GM19467 (cell line): ENCODE measurements around the gene ZBTB40.

ENCODE experiments used
- ATAC-seq: cut with Tn5 transposase; IDR thresholded peaks from one replicate; pipeline ENCODE4 v1.9.1; 2021; ENCODE audit warnings: mild to moderate bottlenecking, moderate library complexity; ENCODE audit not compliant: unreplicated experiment

Gene ZBTB40

DNA sequence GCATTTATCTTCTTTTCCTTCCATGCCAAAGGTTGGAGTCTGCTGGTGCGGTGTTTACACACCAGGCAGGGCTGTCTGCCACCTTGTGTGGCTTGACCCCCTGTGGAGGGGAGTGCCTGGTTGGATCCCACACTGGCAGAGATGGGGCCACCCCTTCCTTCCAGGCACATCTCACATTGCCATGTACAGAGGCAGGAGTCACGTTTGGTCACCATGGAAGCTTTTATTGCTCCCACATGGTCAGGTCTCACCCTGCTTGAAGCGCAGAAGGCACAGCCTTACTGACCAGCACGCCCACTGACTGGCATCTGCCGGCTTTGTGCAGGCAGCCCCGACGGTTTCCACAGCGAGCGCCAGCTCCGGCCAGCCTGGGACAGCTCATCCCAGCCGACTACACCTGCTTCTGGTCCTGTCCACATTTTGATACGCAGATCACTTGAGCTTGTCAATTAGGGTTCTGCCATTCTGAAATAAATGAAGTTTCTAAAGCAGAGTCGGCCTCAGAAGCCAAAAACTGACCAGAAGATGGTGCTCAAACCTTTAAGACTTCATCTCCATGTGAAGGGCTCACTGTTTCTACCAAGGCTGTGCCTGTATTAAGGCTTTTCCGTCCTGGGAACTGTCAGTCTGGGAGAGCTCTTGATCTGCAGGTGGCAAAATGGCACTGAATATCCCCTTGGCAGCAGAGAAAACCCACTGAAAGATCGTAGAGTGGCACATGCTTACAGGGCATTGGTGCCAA, 76.1 kb downstream of the ZBTB40 start:
- no peak for ATAC-seq

- ATAC-seq = no peak
These were observed 76.8 kb downstream of the ZBTB40 start for GRCh38 chr1:22528451-22528850.

- ATAC-seq = no peak
These were observed 78.4 kb downstream of the ZBTB40 start for GRCh38 chr1:22529901-22530621.

DNA sequence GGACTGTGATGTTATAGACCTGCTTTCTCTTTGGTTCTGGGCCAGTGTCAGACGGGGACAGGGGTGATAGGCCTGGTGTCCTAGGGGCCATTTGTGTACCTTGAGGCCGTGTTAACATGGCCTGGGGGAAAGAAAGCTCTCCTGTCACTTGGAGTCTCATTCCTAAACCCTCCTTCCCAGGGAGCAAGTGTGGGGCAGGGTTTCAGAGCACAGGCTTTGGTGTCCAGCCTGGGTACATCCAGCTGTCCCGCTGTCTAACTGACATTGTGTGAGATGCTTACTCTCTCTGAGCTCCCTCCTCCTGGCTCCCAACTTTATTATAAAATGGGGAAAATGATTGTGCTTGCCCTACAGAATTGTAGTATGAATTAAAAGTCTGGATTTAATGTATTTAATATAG, 79.1 kb downstream of the ZBTB40 start:
- no peak for ATAC-seq

DNA sequence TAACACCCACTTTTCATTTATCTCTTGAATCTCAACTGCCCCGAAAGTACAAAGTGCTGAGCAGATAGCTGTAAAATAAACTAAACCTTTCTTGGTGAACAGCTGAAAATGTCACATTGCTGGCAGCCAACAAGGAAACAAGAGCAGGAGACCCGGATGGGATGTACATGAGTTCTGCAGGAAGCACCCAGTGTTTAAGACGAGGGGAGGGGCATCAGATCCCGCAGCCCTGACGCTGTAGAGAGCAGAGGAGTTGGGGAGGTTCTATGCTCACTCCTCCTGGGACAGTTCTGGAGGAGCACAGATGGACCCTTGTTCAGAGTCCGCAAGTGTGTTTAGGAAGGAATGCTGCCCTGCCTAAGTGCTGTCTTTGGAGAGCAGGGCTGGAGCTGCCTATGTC, 79.6 kb downstream of the ZBTB40 start:
- no peak for ATAC-seq

- no peak for ATAC-seq
These were observed 81.7 kb downstream of the ZBTB40 start for GRCh38 chr1:22533244-22533895.

DNA sequence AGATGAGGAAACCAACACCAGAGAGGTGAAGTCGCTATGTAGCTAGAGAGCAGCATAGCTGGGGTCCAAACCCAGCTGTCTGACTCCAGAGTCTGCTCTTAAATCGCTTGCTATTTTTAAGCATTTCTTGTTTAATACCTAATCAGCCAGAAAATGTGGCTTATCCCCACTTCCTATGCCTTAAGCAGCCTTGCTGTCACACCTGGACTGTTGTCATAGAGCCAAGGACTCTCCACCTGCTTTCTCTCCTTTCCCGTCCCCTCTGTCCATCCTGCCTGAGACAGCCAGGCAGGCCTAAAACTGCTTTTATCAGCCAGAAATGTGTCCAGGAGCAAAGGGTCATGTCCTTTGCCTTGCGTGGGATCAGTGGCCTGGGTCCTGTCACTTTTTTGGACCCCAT, 83.3 kb downstream of the ZBTB40 start:
- ATAC-seq = no peak

- ATAC-seq = no peak
These were observed 83.7 kb downstream of the ZBTB40 start for GRCh38 chr1:22535399-22535798.

DNA sequence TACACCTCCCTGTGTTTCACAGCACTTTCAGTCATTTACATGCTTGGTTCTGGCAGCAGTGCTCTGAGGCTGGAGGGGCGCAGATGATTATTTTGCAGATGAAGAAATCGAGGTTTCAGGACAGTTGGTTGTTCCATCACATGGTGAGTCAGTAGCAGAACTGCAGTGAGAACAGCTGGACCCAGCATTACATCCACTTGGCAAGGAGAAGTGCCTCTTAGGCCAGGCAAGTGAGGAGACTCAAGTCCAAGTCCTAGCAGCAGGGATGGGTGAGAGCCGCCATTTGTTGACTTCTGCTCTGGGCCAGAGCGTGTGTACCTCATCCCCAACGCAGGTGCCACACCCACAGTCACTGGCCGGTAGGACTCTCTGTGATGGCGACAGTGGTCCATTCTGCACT, 84.9 kb downstream of the ZBTB40 start:
- ATAC-seq = no peak

DNA sequence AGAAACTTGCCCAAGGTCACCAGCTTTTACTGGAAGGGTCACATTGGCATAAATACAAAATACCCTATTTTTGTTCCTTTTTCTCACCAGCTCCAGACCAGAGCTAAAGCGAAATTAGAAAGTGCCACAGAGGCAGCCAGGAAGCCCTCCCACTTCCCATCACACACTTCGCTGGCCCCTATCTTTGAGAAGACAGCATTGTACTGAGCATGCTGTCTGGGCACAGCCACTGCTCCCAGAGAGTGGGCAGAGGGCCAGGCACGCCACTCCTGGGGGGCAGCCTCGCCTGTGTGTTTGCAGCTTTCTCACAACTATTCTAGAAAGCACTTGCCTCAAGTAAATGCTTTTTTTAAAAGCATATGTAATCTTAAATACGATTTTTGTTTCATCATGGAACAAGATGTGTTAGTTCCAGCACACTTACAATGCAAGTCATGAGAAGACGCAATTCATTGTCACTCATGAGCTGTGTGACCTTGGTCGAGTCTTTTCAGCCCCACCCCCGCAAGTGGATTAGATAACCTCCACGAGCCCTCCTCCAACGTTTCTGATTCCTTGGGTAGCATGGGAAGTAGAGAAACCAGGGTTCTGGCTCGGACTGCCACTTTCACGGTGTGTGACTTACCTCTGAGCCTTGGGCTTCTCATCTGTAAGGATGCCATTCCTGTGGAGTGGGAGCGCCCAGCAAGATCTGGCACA, 85.9 kb downstream of the ZBTB40 start:
- ATAC-seq = no peak

DNA sequence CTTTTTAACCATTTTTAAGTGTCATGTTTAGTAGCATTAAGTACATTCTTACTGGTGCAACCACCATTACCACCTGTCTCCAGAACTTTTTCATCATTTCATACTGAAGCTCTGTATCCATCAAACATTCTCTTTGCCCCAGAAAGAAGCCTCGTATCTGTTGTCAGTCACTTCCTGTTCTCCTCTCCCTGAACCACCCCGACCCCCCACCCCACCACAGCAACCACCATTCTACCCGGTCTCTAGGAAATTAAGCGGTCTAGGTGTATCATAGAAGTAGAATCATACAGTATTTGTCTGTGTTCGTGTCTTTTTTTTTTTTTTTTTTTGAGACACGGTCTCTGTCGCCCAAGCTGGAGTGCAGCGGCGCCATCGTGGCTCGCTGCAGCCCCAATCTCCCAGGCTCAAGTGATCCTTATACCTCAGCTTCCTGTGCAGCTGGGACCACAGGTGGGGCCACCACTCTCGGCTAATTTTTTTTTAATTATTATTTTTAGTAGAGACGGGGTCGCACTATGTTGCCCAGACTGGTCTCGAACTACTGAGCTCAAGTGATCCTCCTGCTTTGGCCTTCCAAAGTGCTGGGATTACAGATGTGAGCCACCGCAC, 88.0 kb downstream of the ZBTB40 start:
- ATAC-seq = no peak

GRCh38 chr1:22540337-22540736, 88.7 kb downstream of the ZBTB40 start:
- ATAC-seq = no peak

GRCh38 chr1:22542886-22543285, 91.2 kb downstream of the ZBTB40 start:
- ATAC-seq = no peak

DNA sequence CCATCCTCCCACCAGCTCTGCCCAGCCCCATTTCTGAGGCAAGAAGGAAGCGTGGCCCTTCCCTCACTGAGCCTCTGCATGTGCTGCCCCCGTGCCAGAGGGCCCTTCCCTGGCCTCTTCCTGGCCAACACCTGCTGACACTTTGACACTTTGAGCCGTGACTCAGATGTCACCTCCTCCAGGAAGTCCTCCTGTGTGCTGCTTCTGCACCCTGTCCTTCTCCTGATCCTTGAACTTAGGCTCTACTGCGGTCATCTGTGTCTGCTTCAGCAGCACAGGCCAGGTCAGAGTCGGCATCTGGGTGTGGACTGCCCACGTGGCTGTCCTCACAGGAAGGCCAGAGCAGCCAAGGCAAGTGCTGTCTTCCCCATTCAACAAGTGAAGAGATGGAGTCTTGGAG, 92.0 kb downstream of the ZBTB40 start:
- no peak for ATAC-seq

DNA sequence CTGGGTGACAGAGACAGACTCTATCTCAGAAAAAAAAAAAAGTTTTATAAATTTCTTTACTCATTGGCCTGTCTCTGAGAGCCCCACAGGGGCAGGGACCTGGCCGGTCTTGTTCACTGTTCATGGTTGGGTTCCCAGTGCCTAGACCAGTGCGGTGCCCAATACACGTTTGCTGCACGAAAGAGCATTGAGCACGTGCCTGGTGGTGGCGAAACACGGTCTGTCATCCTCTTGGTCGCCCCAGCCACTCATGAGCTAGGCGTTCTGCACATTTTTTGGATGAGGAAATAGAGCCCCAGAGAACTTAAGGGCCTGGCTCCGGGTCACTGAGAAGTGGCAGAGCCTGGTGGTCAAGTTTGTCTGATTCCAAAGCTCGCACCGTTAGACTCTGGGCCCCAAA, 93.0 kb downstream of the ZBTB40 start:
- ATAC-seq = no peak

DNA sequence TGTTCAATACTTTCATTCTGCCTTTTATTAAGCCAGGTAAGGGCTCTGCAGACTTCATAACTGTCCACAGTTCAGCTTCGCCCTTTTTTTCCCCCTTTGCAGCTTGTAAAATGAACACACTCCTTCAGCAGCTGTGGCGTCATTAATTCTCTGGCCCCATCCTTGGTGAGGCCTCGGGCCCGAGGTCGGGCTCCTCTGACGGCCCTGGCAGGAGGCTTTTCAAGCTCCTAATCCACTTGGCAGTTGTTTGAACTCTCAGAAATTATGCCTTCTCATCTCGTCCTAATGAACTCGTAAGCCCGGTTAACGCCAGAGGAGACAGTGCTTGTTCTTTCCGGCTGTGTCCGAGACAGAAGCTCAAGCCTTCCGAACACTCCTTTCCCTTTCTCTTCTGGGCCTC, 93.5 kb downstream of the ZBTB40 start:
- no peak for ATAC-seq

GRCh38 chr1:22547186-22547817, 95.7 kb downstream of the ZBTB40 start:
- ATAC-seq = no peak

DNA sequence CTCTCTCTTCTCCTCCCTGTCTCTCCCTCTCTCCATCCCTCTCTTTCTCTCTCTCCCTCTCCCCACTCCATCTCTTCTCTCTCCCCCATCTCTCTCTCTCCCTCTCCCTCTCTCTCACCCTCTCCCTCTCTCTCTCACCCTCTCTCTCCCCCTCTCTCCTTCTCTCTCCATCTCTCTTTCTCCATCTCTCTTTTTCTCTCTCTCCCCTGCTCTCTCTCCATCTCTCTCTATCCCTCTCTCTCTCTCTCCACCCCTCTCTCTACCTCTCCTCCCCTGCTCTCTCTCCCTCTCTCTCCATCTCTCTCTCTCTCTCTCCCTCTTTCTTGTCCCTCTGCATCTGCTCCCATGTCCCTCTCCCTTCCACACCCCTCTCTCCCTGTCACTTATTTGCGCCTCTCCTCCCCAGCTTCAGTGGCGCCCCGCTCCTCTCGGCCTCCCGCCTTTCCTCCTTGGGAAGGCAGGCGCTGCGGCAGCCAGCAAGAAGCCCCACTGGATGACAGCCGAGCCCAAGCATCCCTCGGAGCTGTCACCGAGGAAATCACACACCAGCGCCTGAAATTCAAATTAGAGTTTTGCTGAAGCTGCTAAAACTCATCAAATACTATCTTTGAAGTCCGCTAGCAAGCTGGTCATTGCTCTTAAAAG, 96.3 kb downstream of the ZBTB40 start:
- ATAC-seq = no peak

- ATAC-seq = no peak
These were observed 98.4 kb downstream of the ZBTB40 start for GRCh38 chr1:22550021-22550420.

- no peak for ATAC-seq
These were observed 99.9 kb downstream of the ZBTB40 start for GRCh38 chr1:22551591-22551990.
